Measurements from ENCODE around the gene MTMR2. TPM values are rescaled to one million over a fixed set of nuclear protein-coding genes. Genes with fewer than 3 reads are reported as not detected.

The MTMR2 gene
- total and polyA plus RNA-seq, 2 of the 13 experiments (the other 11 are each of a cell fraction or from before 2014, with no cell fraction given) = 12.7 to 22.3 TPM

- TF ChIP-seq KLF13 (CRISPR knock-in tag; IDR thresholded peaks at IDR 0.05) = peak; percentile 29; the same call in 1 of the 2 replicates
- TF ChIP-seq IRX3 (CRISPR knock-in tag; IDR thresholded peaks at IDR 0.05; ENCODE audit: borderline replicate concordance, low read depth) = peak; percentile 74; the same call in 1 of the 2 replicates
- peak; percentile 73; the same call in 1 of the 2 replicates for TF ChIP-seq ZNF253 (CRISPR knock-in tag; IDR thresholded peaks at IDR 0.05; ENCODE audit: borderline replicate concordance)
- peak; percentile 96; the same call in 1 of the 2 replicates for TF ChIP-seq KDM2A (CRISPR knock-in tag; IDR thresholded peaks at IDR 0.05; ENCODE audit: borderline replicate concordance, low read depth)
- TF ChIP-seq ZNF878 (CRISPR knock-in tag; IDR thresholded peaks at IDR 0.05) = peak; percentile 95; the same call in 1 of the 2 replicates
- peak; percentile 90 for TF ChIP-seq GATAD1 (CRISPR knock-in tag; IDR thresholded peaks at IDR 0.05)
- peak; percentile 70; the same call in 1 of the 2 replicates for TF ChIP-seq RFXANK (CRISPR knock-in tag; IDR thresholded peaks at IDR 0.05)
- peak; percentile 91 for TF ChIP-seq ZNF547 (CRISPR knock-in tag; IDR thresholded peaks at IDR 0.05)
- TF ChIP-seq TARDBP (CRISPR knock-in tag; IDR thresholded peaks at IDR 0.05) = peak; percentile 94
- TF ChIP-seq MXI1 (IDR thresholded peaks at IDR 0.05; ENCODE audit: borderline replicate concordance, low read depth, low read length) = peak; percentile 51; the same call in 2 of the 3 replicates
- peak; percentile 96 for TF ChIP-seq ZFP91 (CRISPR knock-in tag; IDR thresholded peaks at IDR 0.05; ENCODE audit: borderline replicate concordance)
- TF ChIP-seq, protein P1, sequence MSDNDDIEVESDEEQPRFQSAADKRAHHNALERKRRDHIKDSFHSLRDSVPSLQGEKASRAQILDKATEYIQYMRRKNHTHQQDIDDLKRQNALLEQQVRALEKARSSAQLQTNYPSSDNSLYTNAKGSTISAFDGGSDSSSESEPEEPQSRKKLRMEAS (IDR thresholded peaks at IDR 0.05) = peak; percentile 94
- TF ChIP-seq, protein P2, sequence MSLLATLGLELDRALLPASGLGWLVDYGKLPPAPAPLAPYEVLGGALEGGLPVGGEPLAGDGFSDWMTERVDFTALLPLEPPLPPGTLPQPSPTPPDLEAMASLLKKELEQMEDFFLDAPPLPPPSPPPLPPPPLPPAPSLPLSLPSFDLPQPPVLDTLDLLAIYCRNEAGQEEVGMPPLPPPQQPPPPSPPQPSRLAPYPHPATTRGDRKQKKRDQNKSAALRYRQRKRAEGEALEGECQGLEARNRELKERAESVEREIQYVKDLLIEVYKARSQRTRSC (CRISPR knock-in tag; IDR thresholded peaks at IDR 0.05; ENCODE audit: low read depth) = no peak
- peak; percentile 61; the same call in 1 of the 2 replicates for TF ChIP-seq REPIN1 (CRISPR knock-in tag; IDR thresholded peaks at IDR 0.05; ENCODE audit: borderline replicate concordance, low read depth)
- TF ChIP-seq SMAD3 (CRISPR knock-in tag; IDR thresholded peaks at IDR 0.05) = no peak
- peak; percentile 46; the same call in 1 of the 2 replicates for TF ChIP-seq ZNF556 (CRISPR knock-in tag; IDR thresholded peaks at IDR 0.05; ENCODE audit: borderline replicate concordance)
- no peak for TF ChIP-seq SNAPC4 (CRISPR knock-in tag; IDR thresholded peaks at IDR 0.05)
- peak; percentile 95; the same call in 1 of the 2 replicates for TF ChIP-seq ZBTB7A (CRISPR knock-in tag; IDR thresholded peaks at IDR 0.05)
- no peak for TF ChIP-seq BRCA1 (CRISPR knock-in tag; IDR thresholded peaks at IDR 0.05)
- TF ChIP-seq ZBTB3 (CRISPR knock-in tag; IDR thresholded peaks at IDR 0.05; ENCODE audit: borderline replicate concordance, low read depth) = no peak
- no peak for TF ChIP-seq TBL1XR1 (IDR thresholded peaks at IDR 0.05; ENCODE audit: borderline replicate concordance, low read length, partially characterized antibody)
- peak; percentile 76; the same call in 1 of the 2 replicates for TF ChIP-seq HDAC2 (CRISPR knock-in tag; IDR thresholded peaks at IDR 0.05)
- TF ChIP-seq RFX1 (IDR thresholded peaks at IDR 0.05) = no peak
- peak; percentile 67; the same call in 1 of the 2 replicates for TF ChIP-seq HIVEP1 (CRISPR knock-in tag; IDR thresholded peaks at IDR 0.05)
Observed at GRCh38 chr11:95789506-95790122, 134.3 kb downstream of the MTMR2 start, which contains the start of gene FAM76B (continued).

Data from HepG2 (cell line).